GM19455 (cell line): Measurements from ENCODE around the gene LGR6.

ENCODE experiments used
- ATAC-seq: cut with Tn5 transposase; IDR thresholded peaks from one replicate; pipeline ENCODE4 v1.9.1; 2021; ENCODE audit not compliant: unreplicated experiment

The LGR6 gene

GRCh38 chr1:202361224-202361623 lies 167.6 kb downstream of the LGR6 start:
- ATAC-seq: no peak

- ATAC-seq: no peak
Measured at GRCh38 chr1:202361701-202362100, 168.1 kb downstream of the LGR6 start.

DNA sequence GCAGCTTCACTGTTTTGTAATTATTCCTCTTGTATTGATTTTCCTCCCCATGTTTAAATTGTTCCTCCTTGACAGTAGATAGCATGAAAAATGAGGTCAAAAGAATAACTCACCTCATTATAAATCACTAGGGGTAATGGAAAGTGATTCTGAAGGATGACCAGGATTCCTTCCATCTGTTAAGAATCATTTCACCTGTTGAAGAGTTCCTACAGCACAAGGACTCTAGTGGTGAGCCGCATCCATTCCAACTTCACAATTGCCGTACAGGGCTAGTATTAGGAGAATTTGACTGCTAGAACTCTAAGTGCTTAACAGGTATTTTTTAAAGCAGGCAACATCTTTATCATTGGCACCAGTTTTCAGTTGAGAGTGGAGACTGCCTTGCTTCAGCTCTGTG lies 168.6 kb downstream of the LGR6 start:
- no peak for ATAC-seq

DNA sequence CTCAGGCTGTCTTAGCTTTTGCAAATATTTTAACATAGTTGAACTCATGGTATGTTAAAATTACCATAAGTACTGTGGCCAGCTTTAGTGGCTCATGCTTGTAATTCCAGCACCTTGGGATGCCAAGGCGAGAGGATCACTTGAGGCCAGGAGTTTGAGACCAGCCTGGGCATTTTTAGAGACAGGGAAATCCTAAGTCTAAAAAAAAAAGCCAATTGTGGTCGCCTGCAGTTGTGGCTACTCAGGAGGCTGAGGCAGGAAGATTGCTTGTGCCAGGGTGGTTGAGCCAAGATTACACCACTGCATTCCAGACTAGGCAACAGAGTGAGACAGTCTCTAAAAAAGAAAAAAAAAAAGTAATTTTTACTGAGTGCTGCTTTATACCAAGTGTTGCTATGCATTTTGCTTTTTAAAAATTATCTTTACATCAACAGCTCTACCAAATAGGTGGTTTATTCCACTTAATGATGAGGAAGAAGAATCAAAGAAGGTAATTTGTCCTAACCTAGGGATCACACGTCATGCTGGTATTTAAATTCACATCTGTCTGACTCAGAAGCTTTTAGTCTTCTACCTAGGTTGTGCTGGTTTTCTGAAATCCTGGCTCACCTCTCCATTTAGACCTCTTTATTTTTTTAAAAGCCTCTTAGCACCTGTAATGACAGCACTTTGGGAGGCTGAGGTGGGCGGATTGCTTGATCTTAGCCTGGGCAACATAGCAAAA lies 171.7 kb downstream of the LGR6 start:
- ATAC-seq: no peak

GRCh38 chr1:202367271-202367670 lies 173.7 kb downstream of the LGR6 start:
- no peak for ATAC-seq
